NCI-H345 treated with DMSO at 0.1 percent for 48 hours (cell line): ENCODE results near the gene CCN2.
"Not testable (repeated sequence)": the region's sequence is repeated elsewhere in the genome, so short reads cannot be mapped to it uniquely, and the experiment has no call there.

Experiments used
- DNase-seq: peaks from one replicate; lab custom pipeline; 2025; ENCODE audit not compliant: unreplicated experiment; lab: John Stamatoyannopoulos, UW

CCN2 gene

DNA sequence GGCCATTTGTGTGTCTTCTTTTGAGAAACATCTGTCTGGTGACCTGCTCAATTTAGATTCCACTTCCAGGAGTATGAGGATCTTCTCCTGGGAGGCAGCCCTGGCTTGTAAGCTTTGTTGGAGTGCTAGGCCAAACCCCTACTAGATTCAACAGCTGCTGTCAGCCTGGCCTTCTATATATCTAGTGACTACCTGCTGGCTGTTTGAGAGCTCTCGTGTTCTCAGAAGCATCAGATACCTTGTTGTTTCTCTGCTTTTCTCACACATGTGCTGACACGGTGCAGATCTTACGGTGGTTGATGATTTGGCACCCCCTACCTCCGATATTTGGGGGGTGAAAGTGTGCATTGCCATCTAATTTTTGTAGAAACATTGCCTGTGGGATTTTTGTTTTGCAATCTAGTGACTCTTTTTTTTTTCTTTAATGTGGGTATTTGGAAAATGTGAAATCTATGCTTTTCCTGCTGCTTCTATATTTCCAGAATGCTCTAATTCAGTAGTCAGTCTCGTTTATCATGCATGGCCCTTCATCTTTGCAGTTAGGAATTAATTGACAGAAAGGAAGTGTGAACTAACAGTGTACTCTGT, 4.7 kb downstream of the CCN2 start:
- no peak for DNase-seq

DNA sequence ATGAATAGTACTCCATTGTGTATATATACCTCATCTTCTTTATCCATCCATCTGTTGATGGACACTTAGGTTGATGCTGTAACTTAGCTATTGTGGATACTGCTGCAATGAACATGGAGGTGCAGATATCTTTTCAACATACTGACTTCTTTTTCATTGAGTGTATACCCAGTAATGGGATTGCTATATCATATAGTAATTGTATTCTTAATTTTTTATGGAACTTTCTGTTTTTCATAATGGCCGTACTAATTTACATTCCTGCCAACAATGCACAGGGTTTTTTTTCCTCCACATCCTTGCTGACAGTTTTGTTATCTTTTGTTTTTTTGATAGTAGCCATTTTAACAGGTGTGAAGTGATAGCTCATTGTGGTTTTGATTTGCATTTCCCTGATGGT, 5.2 kb downstream of the CCN2 start:
- DNase-seq: no peak

DNA sequence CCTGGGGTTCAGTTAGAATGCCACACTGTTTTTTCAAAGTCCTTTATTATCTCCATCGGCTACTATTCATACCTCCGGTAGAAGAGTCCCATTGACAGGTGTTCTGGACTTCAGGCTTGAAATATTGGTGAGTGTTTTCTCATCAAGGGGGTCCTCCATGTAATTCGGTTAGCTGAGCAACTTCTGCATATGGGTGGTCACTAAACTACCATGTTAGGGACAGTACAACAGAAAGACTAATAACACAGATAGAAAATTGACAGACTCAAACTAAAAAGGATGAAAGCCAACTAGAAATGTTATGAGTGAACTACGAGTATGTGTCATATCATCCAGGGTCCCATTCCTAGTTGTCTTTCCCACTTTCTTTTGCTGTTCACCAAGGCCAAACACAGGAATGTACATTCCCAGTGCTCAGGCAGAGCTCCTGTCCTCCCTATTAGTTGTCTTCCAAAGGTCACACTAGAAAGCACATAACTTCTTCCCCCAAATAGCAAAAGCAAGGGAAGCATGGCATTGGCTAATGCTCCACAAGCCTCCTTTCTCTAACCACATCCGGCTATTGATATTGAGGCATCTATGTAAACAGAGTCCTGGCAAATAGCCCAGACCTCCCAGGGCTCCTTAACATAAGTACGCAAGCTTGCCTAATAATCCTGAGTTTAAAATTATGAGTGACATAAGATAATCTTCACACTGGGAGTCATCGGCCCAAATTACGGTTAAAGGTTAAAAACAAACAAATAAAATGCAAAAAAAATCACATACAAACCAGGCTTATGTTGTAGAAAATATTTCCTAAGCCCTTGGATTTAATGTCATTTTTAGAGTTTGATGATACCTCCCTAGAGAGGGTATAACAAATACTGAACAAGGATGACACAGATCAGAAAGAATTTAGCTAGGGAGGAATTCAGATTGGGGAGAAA, 13.2 kb downstream of the CCN2 start:
- no peak for DNase-seq

GRCh38 chr6:131937226-131937625, 13.9 kb downstream of the CCN2 start:
- no peak for DNase-seq

DNA sequence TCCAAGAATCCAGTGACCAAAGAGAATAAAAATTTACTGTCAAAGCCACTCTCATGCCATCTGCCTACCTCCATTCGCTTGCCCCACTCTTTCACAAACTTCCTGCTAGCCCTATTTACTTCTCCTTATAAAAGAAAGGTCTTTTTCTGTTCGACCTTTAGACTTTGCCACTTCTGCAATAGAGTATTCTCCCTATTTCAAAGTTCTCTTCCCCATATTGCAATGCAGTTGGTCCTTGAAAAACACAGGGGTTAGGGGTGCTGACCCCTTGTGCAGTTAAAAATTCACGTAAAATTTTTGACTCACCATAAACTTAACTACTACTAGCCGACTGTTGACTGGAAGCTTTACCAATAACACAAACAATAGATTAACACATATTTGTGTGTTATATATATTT, 15.0 kb downstream of the CCN2 start:
- DNase-seq: no peak

- no peak for DNase-seq
These were observed 20.0 kb downstream of the CCN2 start for GRCh38 chr6:131931063-131931750.

DNA sequence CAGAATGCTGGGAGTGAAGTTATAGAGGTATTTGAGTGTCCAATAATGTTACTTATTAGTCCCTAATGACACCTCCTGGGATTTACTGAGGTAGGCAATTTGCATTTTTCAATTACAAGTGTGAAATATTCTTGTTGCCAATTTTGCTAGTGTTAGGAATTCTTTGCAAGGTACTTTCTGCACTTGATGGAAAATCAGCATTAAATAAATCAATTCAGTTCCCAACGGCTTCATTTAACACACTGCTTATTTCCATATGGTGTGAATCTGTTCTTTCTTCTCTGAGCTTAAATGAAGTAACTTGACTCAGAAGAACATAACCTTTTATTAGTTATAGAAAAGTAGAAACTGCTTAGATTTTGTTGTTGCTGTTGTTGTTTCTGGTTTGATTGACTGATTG, 21.2 kb downstream of the CCN2 start:
- DNase-seq: no peak

GRCh38 chr6:131929264-131929663, 21.9 kb downstream of the CCN2 start:
- DNase-seq: no peak

- no peak for DNase-seq
These were observed 26.2 kb downstream of the CCN2 start for GRCh38 chr6:131924881-131925474.

GRCh38 chr6:131923356-131923755, 27.8 kb downstream of the CCN2 start:
- no peak for DNase-seq

- DNase-seq: no peak
These were observed 30.5 kb downstream of the CCN2 start for GRCh38 chr6:131920656-131921055.

- no peak for DNase-seq
These were observed 32.4 kb downstream of the CCN2 start for GRCh38 chr6:131918650-131919355.

DNA sequence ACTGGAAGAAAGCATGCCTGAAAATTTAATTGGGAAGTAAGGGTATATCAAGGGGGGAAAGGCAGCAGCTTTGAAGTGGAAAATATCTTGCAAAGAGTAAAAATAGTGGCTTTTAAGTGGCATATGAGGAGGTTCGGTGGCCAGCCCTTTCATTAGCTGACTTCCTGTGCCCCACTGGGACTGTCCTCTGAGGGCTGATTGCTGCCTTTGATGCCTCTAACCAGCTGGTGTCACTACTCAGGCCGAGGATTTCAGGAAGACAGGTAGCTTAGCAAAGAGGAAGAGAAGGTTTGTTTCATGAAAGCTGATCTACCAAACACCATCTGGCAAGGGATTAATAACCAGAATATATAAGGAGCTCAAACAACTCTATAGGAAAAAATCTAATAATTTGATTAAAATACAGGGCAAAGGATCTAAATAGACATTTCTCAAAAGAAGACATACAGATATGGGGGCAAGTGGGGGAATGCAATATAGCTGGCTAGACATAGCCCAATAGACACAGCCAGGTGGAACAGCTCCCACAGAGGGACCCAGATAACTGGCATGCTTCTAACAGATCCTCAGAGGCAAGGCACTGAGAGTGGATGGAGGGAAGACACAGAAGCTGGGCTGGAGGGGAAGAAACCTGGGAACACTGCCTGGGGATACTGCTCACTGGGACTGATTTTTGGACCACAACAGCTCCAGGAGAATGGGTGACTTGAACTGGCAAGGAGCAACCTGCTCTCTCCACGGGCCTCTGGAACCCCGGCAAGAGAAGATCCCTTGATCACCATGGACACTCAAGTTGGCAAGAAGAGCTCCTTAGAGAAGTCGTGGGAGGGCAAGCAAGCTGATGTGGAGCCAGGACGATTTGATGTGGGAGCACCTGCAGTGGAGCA, 33.2 kb downstream of the CCN2 start:
- DNase-seq: no peak

DNA sequence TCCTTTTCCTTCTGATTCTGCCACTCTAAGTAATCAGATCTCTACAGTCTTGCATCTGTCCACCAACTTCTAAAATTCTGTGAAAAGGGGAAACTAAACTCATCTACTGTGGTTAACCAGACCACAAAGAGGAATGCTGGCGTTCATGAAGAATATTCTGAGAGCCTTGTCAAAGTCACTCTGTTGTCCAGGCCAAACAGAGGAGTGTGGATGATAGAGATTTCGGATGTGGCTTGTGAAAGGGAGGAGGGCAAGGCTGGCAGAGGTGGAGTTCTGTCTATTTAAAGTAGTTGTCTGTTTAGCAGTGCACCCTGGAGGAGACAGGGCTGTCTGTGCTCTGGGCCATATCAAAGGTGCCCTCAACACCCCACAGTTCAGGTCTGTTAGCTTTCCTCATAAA, 33.9 kb downstream of the CCN2 start:
- no peak for DNase-seq

DNA sequence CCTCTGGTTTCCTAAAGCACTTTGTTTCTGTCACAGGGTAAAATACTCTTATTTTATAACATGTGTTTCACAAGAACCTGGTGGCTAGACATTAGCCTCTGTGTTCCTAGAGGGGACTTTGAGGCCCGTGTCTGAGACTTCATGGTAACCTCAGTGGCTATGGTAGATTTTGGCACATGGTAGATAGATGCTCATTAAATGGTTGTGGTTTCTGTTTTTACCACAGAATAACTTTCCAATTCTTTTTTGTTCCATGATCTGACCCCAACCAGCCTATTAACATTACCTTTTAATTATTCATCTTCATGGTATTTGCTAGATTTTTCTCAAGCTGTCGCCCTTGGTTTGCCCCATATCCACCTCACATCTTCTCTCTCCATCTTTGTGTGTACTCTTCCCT, 34.3 kb downstream of the CCN2 start:
- DNase-seq: no peak

DNA sequence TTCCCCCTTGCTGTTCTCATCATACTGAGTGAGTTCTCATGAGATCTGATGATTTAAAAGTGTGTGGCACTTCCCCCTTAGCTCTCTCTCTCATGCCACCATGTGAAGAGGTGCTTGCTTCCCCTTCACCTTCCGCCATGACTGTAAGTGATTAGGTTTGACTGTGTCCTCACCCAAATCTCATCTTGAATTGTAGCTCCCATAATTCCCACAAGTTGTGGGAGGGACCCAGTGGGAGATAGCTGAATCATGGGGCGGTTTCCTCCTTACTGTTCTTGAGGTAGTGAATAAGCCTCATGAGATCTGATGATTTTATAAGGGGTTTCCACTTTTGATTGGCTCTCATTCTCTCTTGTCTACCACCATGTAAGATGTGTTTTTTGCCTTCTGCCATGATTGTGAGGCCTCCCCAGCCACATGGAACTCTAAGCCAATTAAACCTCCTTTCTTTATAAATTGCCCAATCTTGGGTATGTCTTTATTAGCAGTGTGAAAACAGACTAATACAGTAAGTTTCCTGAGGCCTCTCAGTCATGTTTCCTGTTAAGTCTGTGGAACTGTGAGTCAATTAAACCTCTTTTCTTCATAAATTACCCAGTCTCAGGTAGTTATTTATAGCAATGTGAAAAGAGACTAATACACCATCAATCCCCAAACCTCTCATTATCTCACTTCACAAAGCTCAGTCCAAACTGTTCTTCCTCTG, 34.9 kb downstream of the CCN2 start:
- not testable (repeated sequence) for DNase-seq

DNA sequence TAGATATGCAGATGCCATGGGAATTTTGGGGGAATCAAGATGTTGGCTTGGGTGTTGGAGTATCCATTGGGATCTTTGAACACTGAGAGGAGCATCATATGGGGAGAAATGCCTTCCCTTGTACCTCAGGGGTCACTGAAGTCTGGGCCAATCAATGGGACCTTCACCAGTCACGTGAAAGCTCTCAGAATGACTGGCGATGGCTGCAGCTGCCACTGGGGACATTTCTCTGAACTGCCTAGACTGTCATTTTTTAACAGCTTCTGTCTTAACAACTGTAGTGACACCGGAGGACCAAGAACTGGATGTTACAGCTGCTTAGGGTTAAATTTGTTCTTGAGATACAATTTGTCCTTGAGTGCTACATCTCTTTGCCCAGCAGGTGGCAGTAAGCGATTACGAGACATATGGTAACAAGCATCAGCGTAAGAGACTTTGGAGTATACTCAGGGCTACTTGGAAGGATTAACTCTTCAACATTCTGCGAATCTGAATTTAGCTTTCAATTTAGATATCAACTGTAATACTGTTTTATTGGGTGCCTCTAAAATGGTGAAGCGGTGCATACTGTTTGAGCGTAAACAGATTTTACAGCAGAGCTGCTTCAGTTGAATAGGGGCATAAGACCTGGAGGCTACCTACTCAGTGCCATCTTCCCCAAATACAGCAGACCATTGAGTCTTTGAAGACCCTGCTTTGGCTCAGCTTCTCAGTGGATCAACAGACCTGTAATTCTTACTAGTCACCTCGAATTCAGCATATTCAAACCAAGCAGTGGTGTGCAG, 36.0 kb downstream of the CCN2 start:
- DNase-seq: peak; percentile 24

DNA sequence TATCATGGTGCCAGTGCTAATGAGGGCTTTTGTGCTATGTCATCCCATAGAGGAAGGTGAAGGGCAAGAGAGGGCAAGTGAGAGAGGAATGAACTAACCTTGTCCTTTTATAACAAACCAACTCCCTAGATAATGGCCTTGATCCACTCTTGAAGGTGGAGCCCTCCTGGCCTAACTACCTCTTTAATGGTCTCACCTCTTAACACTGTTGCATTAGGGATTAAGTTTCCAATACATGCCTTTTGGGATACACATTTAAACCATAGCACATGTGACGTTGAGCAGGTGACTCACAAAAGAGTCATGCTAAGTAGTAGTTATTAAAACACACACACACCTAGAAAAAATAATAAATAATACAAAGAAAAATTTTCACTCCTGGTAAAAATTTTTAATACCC, 36.9 kb downstream of the CCN2 start:
- no peak for DNase-seq

GRCh38 chr6:131911951-131912350, 39.2 kb downstream of the CCN2 start:
- no peak for DNase-seq
